HG02870 (cell line): ENCODE measurements around the gene SLX4IP.

ENCODE experiments used
- ATAC-seq: cut with Tn5 transposase; IDR thresholded peaks from one replicate; pipeline ENCODE4 v1.9.1; 2021; ENCODE audit warnings: mild to moderate bottlenecking, moderate library complexity; ENCODE audit not compliant: unreplicated experiment

Gene SLX4IP

DNA sequence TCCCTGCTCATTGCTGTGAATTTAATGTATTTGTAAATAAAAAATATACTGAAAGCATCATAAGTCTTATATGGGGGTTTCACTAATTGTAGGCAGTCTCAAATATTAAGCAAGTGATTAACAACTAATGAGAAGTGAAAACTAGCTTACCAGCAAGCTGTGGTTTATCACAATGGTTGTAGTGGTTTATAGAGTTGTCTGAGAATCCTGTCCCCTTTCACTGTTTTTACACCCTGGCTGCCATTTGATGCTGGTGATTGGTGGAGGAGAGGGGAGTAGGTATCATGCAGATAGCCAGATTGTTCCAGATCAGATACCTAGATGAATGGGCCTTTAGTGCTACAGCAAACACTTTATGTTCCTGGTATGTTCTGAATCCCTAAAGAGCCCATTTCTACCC is 7.1 kb upstream of the SLX4IP start:
- no peak for ATAC-seq

DNA sequence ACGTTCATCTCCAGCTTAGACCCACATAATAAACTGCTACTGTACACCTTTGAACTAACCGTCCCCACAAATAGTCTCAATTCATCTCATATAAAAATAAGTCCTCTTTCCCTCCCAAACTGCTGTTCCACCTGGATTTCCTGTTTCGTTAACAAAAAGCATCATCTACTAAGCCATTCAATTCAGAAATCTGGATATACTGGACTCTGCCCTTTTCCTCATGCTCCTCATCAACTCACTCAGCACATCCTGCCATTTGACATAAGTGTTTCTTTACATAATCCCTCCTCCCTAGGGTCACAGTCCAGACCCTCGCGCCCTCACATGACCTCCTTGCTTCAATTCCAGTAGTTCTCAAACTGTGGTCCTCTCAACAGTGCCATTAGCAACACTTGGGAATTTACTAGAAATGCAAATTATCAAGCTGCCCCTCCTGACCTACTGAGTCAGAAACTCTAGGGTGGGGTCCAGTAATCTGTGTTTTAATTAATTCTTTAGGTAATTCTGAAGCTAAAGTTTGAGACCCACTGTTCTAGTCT is 5.6 kb upstream of the SLX4IP start:
- no peak for ATAC-seq

DNA sequence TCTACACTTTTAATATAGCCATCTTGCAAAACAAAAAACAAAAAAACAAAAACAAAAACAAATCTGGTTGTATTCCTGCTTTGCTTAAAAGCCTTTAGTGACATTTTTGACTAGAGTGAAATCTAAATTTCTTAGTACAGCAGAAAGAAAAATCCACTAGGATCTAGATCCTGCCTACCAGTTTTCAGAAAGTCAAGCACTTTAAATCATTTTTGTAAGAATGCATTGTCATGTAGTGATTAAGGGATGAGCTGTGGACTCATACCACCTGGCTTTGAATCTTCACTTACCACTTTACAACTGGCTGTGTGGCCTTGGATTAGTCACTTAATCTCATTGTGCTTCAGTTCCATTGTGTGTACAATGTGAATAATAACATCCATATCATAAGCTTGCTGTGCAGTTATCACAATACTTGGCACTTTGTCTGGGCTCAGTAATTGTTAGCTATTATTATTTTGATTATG is 5.1 kb upstream of the SLX4IP start:
- ATAC-seq, result no peak

DNA sequence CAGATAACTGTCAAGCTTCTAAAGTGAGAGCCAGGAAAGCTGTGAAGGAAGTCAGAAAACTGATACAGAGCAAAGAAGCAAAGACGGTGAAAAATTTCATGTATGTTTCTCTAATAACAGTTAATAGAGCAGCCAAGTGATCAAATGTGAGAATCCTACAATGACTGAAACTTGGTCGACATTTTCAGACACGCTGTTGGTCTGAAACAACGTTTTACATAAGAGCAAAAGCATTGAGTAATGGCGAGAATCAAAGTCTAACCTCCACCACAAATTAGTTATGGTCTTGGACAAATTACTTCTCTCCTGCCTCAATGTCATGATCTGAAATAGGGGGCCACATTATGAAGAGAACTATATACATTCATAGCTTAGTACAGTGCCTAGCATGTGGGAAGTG is 4.4 kb upstream of the SLX4IP start:
- peak; percentile 14 for ATAC-seq

DNA sequence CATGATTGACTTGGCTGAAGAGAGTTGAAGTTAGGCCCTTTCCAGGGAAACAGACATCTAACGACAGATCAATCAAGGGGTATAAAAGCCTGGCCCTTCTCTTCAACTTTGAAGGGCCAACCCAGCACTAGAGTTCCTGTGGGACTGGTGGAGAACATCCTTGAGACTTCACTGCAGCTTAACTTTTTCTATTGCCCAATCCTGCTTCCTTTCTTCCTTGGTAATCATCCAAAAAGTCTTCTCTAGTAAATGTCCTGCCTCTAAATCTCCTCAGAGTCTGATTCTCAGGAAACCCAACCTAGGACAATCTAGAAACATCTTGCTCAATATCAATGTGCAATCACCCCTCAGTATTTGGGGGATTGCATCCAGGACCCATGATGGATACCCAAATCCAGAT is 3.0 kb upstream of the SLX4IP start:
- no peak for ATAC-seq

DNA sequence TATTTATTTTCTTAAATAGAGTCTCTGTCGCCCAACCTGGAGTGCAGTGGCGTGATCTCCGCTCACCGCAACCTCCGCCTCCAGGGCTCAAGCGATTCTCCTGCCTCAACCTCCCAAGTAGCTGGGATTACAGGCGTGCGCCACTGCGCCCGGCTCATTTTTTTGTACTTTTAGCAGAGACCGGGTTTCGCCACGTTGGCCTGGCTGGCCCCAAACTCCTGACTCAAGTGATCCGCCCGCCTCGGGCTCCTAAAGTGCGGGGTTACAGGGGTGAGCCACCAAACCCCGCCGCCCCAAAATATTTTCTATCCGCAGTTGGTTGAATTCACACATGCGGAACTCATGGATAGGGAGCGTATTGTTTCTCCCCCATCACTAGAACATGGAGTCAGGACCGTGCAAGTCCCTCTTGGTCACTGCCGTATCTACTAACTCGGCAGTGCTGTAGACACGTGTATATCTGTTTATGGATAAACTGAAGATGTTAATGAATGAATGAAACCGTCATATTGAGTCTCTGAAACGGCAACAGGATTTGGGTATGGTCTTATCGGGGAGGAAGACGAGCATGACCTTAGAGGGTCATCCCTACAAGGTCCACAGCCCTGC is 2.0 kb upstream of the SLX4IP start:
- ATAC-seq, result no peak

DNA sequence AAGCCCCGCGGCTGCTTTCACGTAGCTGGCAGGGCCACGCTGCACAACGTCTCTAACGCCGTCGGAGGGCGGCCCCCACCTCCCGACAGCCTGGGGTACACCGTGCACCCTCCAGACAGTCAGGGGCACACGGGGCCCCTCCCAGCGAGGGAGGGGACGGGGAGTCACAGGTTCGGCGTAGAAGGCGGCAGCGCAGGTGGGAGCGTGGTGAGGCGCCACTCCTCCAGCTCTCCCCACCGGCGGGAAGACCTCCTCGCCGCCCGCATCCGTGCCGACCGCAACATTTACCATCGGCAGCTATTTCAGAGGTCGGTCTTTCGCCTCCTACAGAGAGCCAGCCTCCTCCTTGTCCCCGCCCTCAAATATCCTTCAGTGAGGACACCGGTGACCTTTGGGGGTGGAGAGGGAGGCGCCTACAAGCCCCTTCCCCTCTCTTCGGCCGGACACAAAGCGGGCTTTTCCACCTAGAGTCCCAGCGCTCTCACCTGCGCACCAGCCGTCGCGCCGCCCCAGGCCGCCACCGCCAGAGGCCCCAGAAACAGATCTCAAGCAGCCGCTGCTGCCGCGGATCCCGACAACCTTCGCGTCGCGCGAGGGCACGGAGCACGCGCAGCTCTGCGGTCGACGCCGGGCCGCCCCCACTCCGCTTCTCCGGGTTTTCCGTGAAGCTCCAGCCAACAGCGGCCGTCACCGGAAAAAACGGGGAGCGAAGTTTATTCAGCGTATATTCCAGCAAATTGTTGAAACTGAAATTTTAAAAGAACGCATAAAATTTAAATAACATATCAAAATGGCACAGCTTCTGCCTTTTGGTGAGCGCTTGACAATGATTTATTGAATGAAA is 1.3 kb upstream of the SLX4IP start, which contains the start of gene MKKS:
Gene MKKS (minus strand): TSS at position 600 of the 844 bp plus-strand sequence. CDS start 20,708 bp downstream, outside the sequence.
- peak; percentile 45 for ATAC-seq

DNA sequence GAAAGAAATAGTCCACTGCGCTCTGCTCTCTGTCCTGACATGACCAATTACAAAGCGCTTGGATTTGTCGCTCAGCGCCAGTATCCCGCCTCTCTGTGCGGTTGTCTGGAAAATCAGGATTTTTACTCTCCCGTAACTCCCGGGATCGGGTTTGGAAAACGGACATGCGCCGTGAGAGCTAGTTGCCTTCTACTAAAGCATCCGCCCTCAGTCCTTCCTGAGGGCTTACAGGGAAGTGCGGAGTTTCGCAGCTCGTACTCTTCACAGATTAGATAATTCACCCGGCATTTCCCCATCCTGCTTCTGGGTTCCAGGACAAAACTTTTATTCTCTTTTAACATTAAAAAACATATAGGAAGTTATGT is 656 bp upstream of the SLX4IP start:
- ATAC-seq, result peak; percentile 32

DNA sequence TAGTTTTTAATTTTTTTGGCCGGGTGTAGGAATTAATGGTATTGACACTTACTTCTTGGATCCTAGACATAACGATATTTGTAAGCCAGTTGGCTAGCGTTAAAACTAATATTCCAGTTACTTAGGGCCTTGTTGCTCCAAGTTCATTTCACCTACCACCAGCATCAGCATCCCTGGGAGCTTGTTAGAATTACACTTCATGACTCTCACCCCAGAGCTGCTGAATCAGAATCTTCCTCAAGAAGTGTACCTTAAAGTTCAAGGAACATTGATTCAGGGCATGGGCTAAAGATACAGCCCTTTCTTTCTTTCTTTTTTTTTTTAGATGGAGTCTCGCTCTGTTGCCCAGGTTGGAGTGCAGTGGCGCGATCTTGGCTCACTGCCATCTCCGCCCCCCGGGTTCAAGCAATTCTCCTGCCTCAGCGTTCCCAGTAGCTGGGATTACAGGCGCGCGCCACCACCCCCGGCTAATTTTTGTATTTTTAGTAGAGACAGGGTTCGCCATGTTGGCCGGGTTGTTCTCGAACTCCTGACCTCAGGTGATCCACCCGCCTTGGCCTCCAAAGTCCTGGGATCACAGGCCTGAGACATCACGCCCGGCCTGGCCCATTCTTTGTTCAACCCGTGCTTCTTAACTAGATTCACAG is 1.1 kb downstream of the SLX4IP start:
- ATAC-seq, result no peak

DNA sequence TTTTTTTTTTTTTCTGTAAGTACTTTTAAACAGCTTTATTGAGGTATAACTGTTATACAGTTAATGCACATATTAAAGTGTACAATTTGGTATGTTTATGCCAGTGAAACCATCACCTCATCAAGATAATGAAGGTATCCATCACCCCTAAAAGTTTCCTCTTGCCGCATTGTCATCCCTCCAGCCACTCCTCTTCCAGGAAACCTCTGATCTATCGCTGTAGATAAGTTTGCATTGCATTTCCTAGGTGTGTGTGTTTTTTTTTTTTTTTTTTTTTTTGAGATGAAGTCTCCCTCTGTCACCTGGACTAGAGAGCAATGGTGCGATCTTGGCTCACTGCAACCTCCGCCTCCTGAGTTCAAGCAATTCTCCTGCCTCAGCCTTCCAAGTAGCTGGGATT is 3.1 kb downstream of the SLX4IP start:
- no peak for ATAC-seq

DNA sequence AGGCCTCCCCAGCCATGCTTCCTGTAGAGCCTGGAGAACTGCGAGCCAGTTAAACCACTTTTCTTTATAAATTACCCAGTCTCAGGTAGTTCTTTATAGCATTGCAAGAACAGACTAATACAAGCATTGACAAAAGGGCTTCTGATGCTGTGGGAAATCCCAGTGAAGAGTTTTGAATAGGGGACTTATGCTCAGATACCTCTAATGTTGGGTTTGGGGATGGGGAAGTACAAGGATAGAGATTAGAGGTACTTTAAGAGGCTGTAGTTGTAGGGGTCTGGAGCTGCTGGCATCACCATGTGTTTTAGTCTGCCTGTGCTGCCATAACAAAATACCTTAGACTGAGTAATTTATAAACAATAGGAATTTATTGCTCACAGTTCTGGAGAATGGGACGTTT is 8.8 kb downstream of the SLX4IP start:
- no peak for ATAC-seq

DNA sequence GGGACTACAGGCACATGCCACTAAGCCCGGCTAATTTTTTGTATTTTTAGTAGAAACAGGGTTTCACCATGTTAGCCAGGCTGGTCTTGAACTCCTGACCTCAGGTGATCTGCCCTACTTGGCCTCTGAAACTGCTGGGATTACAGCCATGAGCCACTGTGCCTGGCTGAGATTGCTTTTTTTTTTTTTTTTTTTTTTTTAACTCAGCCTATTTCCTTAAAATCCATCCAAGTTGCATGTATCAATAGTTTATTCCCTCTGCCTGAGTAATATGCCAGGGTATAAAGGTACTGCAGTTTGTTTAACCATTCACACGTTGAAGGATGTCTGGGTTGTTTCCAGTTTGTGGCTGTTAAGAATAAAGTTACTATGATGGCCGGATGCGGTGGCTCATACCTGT is 10.7 kb downstream of the SLX4IP start:
- no peak for ATAC-seq

DNA sequence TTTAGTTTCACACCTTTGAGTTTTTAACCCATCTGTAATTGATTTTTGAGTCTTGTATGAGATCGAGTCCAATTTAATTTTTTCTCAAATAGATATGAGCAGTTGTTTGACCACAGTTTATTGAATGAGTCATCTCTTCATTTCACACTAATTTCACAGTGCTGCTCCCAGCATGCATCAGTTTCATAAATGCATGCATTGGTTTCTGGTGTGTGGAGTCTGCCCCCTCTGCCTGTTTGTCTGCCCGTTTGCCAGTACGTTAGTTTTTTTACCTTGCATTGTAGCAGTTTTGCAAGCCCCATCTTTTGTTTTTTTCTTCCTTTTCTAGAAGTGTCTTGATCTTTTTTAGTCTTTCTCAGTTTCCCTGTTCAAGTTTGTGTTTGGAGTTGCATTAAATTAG is 11.9 kb downstream of the SLX4IP start:
- peak; percentile 99 for ATAC-seq

DNA sequence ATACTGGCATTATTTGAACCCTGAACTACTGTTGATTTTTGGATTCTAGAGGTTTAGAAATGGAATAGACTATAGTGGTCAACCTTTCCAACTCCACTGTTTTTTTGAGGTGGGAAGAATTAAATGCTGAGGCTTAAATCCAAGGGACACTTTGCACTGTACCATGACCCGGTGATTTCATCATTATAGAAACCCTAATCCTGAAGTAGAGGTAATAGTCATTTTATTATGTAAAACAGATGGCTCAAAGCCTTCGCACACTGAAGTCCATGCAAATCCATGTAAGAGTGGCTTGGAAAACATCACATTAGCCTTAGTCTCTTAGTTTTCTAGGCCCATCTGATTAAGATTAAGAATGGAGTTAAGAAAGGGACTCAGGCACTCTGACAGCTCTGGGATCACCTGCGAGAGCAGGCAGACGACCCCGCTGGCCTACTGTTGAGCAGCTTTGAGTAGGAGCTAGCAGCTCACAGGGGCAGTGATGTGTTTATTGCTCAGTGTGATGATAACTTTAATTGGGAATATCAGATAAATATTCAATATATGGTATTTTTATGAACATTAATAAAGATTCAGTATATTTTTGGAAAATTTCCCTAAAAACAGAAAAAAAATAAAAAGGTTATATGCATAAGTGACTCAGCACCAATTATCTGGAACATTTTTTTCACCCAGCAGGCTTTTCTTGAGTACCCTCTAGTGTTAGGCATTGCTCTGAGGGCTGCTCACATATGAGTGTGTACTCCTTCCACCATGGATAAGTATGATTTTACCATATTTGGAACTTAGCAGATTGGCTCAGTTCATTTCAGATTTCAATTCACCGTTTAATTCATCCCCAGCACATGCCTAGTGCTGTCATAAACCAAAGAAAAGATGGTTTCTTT is 13.4 kb downstream of the SLX4IP start:
- no peak for ATAC-seq

DNA sequence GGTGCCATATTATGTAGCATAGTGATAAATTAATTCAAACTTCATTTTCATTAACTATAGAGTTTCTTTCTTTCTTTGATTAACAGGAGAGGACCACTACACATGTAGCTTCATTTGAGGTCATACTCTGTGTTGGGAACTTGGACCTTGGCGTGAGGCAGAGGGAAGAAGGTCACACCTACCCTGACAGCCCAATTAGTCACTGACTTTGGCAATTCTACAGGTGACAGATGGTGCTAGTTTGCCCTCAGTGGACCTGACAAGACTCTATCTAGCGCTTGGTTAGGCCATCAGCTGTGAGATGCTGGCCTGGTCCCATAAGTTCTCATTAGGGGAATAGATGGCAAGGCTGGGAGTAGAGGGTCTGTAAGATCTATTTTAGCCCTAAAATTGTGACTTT is 14.2 kb downstream of the SLX4IP start:
- no peak for ATAC-seq

DNA sequence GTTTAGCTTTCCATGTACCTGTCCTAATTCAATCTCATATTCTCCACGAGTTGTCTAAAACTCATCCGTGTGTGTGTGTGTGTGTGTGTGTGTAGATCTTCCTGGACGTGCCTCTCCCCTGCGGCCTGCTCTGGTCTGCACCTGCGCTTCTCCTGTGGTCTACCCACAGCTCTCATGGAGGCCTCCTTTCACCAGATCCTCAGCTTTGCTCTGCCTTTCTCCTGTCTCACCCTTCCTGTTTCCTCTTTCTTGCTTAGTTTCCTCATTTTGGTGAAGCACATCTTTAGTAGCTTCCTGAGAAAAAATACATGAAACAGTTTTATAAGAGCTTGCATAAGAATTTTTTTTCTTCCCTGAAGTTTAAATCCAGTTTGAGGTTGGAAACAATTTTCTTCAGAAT is 18.1 kb downstream of the SLX4IP start:
- ATAC-seq, result peak; percentile 97

DNA sequence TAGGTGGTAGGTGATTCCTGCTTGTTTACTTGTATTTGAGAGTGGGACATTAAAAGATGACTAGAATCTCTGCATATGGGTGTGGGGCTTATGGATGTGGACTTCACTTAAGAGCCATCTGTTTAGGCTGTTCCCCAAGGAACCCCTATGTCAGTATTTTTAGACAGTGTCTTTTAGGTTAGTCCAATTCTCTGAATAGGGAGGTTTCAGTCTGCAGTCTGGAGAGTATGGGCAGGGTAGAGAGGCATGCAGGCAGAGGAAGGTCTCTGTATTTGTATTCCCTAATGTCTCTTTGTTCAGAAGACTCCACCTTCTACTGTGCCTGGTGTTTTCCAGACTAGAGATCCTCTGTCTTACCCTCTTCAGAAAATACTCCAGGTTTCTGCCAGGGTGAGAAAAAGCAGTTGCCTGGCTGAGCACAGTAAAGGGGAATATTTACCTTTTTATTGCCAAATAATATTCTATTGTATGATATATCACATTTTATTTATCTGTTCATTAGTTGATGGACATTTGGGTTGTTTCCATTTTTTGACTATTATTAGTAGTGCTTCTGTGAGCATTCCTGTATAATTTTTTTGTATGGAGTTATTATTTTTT is 19.1 kb downstream of the SLX4IP start:
- no peak for ATAC-seq

DNA sequence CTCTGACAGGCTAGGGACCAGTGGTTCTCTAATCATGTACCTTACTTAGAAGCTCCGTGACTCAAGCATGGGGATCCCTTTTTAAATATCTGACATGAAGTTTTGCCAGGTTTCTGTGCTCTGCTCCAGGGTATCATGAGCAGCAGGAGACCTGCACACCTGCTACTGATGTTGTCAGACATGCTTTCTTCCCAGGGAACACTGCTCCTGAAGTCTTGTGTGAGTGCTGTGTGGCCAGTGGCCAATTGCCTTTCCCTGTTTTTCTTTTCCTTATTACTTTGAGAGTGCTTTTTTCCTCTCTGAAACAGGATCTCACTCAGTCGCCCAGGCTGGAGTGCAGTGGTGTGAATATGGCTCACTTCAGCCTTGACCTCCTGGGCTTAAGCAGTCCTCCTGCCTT is 26.4 kb downstream of the SLX4IP start:
- no peak for ATAC-seq

DNA sequence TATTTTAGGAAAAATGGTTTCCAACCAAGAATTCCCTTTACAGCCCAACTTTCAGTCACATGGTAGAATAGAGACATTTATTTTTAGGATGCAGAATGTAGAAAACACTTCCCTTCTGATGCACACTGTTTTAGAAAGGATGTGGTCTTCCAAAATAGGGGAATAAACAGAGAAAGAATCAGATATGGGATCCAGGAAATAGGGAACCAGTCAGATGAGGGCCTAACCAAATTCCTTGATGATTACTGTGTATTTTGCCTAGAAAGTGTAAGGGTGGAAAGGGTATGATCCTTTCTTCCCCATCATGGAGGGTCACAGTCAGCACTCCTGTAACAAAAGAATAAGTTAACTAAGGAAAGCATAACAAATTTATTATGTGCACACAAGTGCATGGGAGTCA is 27.4 kb downstream of the SLX4IP start:
- ATAC-seq, result no peak

DNA sequence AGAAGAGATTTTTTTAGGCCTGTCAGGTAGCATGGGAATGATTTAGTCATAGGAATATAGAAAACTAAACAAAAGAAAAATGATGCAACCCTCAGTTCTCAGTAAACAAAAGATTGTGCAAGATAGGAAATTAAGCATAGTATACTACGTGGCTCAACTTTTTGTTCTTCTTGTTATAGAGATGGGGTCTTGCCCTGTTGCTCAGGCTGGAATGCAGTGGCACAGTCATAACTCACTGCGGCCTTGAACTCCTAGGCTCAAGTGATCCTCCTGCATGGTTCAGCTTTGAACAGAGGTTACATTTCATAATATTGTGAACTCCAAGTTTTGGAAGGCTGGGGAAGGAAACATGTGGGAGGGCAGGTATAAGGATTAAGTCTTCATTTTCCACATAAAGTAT is 28.5 kb downstream of the SLX4IP start:
- no peak for ATAC-seq
